ENCODE measurements around the gene AP1B1. TPM values are rescaled to one million over a fixed set of nuclear protein-coding genes. Genes with fewer than 3 reads are reported as not detected.

The AP1B1 gene
- total and polyA plus RNA-seq, 2 donors: 33.0 to 33.2 TPM

GRCh38 chr22:29341849-29342127, 46.6 kb downstream of the AP1B1 start:
- no peaks in the 10 kb centered on the region for H3K9me3 ChIP-seq (ENCODE audit: control insufficient read depth in 2 of 2, insufficient read depth in 1 of 2, low read length in 1 of 2)
- no peaks in the 10 kb centered on the region for H3K4me1 ChIP-seq (ENCODE audit: control insufficient read depth in 2 of 2, insufficient read depth in 2 of 2, low read length in 2 of 2)
- WGBS: 95% methylated on average over 2 of the region's 2 CpGs
- DNase-seq (ENCODE audit: low read depth in 6 of 9, low spot score in 9 of 9): no peak
- H3K27me3 ChIP-seq (ENCODE audit: control insufficient read depth in 2 of 2, insufficient read depth in 1 of 2, low read length in 1 of 2): no peaks in the 10 kb centered on the region
- H3K4me3 ChIP-seq (ENCODE audit: low read length in 2 of 2): no peak overlapping the region
- H3K36me3 ChIP-seq (ENCODE audit: control insufficient read depth in 2 of 2, insufficient read depth in 2 of 2, low read length in 1 of 2): peaks cover 79 to 92% of the 10 kb centered on the region in 2 donors
- H3K27ac ChIP-seq (ENCODE audit: low read depth in 1 of 2, low read length in 1 of 2): no peak overlapping the region

GRCh38 chr22:29341056-29341848, 47.1 kb downstream of the AP1B1 start:
- DNase-seq (ENCODE audit: low read depth in 6 of 9, low spot score in 9 of 9): no peak
- WGBS: 97% methylated on average over 25 of the region's 25 CpGs

GRCh38 chr22:29340566-29340965, 47.8 kb downstream of the AP1B1 start:
- no peaks in the 10 kb centered on the region for H3K27me3 ChIP-seq (ENCODE audit: control insufficient read depth in 2 of 2, insufficient read depth in 1 of 2, low read length in 1 of 2)
- H3K9me3 ChIP-seq (ENCODE audit: control insufficient read depth in 2 of 2, insufficient read depth in 1 of 2, low read length in 1 of 2): no peaks in the 10 kb centered on the region
- no peaks in the 10 kb centered on the region for H3K4me1 ChIP-seq (ENCODE audit: control insufficient read depth in 2 of 2, insufficient read depth in 2 of 2, low read length in 2 of 2)
- H3K36me3 ChIP-seq (ENCODE audit: control insufficient read depth in 2 of 2, insufficient read depth in 2 of 2, low read length in 1 of 2): peaks cover 78 to 93% of the 10 kb centered on the region in 2 donors
- no peak overlapping the region for H3K27ac ChIP-seq (ENCODE audit: low read depth in 1 of 2, low read length in 1 of 2)
- 99% methylated on average over 8 of the region's 8 CpGs for WGBS
- no peak for DNase-seq (ENCODE audit: low read depth in 6 of 9, low spot score in 9 of 9)
- H3K4me3 ChIP-seq (ENCODE audit: low read length in 2 of 2): no peak overlapping the region

More at GRCh38 chr22:29341056-29341848, 47.1 kb downstream of the AP1B1 start:
- peaks cover 78 to 92% of the 10 kb centered on the region in 2 donors for H3K36me3 ChIP-seq (ENCODE audit: control insufficient read depth in 2 of 2, insufficient read depth in 2 of 2, low read length in 1 of 2)
- no peaks in the 10 kb centered on the region for H3K9me3 ChIP-seq (ENCODE audit: control insufficient read depth in 2 of 2, insufficient read depth in 1 of 2, low read length in 1 of 2)
- no peak overlapping the region for H3K4me3 ChIP-seq (ENCODE audit: low read length in 2 of 2)
- H3K4me1 ChIP-seq (ENCODE audit: control insufficient read depth in 2 of 2, insufficient read depth in 2 of 2, low read length in 2 of 2): no peaks in the 10 kb centered on the region
- H3K27me3 ChIP-seq (ENCODE audit: control insufficient read depth in 2 of 2, insufficient read depth in 1 of 2, low read length in 1 of 2): no peaks in the 10 kb centered on the region
- H3K27ac ChIP-seq (ENCODE audit: low read depth in 1 of 2, low read length in 1 of 2): no peak overlapping the region

GRCh38 chr22:29339381-29340235, 48.8 kb downstream of the AP1B1 start:
- 94% methylated on average over 23 of the region's 23 CpGs for WGBS
- Histone ChIP-seq H3K9me3 (ENCODE audit: control insufficient read depth in 2 of 2, insufficient read depth in 1 of 2, low read length in 1 of 2) (no peaks in the 10 kb centered on the region), H3K4me1 (ENCODE audit: control insufficient read depth in 2 of 2, insufficient read depth in 2 of 2, low read length in 2 of 2) (no peaks in the 10 kb centered on the region), H3K36me3 (ENCODE audit: control insufficient read depth in 2 of 2, insufficient read depth in 2 of 2, low read length in 1 of 2) (peaks cover 86 to 99% of the 10 kb centered on the region in 2 donors), H3K27ac (ENCODE audit: low read depth in 1 of 2, low read length in 1 of 2) (no peak overlapping the region), H3K27me3 (ENCODE audit: control insufficient read depth in 2 of 2, insufficient read depth in 1 of 2, low read length in 1 of 2) (no peaks in the 10 kb centered on the region), H3K4me3 (ENCODE audit: low read length in 2 of 2) (no peak overlapping the region)
- no peak for DNase-seq (ENCODE audit: low read depth in 6 of 9, low spot score in 9 of 9)

- Histone ChIP-seq H3K4me1 (ENCODE audit: control insufficient read depth in 2 of 2, insufficient read depth in 2 of 2, low read length in 2 of 2) (no peaks in the 10 kb centered on the region), H3K9me3 (ENCODE audit: control insufficient read depth in 2 of 2, insufficient read depth in 1 of 2, low read length in 1 of 2) (no peaks in the 10 kb centered on the region), H3K27me3 (ENCODE audit: control insufficient read depth in 2 of 2, insufficient read depth in 1 of 2, low read length in 1 of 2) (no peaks in the 10 kb centered on the region), H3K36me3 (ENCODE audit: control insufficient read depth in 2 of 2, insufficient read depth in 2 of 2, low read length in 1 of 2) (peaks cover 82 to 98% of the 10 kb centered on the region in 2 donors), H3K27ac (ENCODE audit: low read depth in 1 of 2, low read length in 1 of 2) (no peak overlapping the region), H3K4me3 (ENCODE audit: low read length in 2 of 2) (no peak overlapping the region)
- 96% methylated on average over 6 of the region's 6 CpGs for WGBS
- DNase-seq (ENCODE audit: low read depth in 6 of 9, low spot score in 9 of 9): no peak
Measured at GRCh38 chr22:29338398-29338797, 50.0 kb downstream of the AP1B1 start.

DNA sequence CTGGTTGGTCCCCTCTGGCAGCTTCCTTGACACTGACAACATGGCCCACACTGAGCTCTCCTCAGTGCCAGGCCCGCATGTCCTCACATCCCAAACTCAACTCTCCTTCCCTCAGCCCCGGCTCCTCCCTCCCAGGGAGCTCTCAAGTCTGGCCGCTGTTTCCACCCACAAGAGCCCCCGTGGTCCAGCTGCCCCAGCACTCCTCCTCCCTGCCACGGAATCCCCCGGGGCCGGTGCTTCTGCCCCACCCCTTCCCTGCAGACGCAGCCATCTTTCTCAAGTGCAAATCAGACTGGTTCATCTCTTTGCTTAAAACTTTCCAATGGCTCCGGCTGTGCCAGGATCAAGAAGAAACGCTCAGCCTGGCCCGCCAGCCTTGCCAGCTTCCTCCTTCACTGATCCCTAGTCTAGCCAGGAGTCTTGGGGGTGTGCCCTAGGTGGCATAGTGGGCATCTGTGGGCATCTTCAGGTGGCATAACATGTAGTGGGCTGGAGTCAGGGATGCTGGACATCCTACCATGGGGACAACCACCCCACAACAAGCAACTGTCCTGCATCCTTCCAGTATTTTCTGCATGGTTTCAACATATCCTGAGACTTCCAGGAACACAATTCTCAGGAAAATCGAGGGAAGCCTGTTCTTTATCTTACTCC, 50.6 kb downstream of the AP1B1 start:
- 92% methylated on average over 12 of the region's 12 CpGs for WGBS
- H3K4me1 ChIP-seq (ENCODE audit: control insufficient read depth in 2 of 2, insufficient read depth in 2 of 2, low read length in 2 of 2): no peaks in the 10 kb centered on the region
- H3K36me3 ChIP-seq (ENCODE audit: control insufficient read depth in 2 of 2, insufficient read depth in 2 of 2, low read length in 1 of 2): peaks cover 80 to 91% of the 10 kb centered on the region in 2 donors
- no peak for DNase-seq (ENCODE audit: low read depth in 6 of 9, low spot score in 9 of 9)
- no peak overlapping the region for H3K27ac ChIP-seq (ENCODE audit: low read depth in 1 of 2, low read length in 1 of 2)
- H3K27me3 ChIP-seq (ENCODE audit: control insufficient read depth in 2 of 2, insufficient read depth in 1 of 2, low read length in 1 of 2): no peaks in the 10 kb centered on the region
- no peaks in the 10 kb centered on the region for H3K9me3 ChIP-seq (ENCODE audit: control insufficient read depth in 2 of 2, insufficient read depth in 1 of 2, low read length in 1 of 2)
- H3K4me3 ChIP-seq (ENCODE audit: low read length in 2 of 2): no peak overlapping the region

GRCh38 chr22:29336751-29337490, 51.4 kb downstream of the AP1B1 start:
- no peak for DNase-seq (ENCODE audit: low read depth in 6 of 9, low spot score in 9 of 9)
- Histone ChIP-seq H3K27ac (ENCODE audit: low read depth in 1 of 2, low read length in 1 of 2) (no peak overlapping the region), H3K4me3 (ENCODE audit: low read length in 2 of 2) (no peak overlapping the region)

DNA sequence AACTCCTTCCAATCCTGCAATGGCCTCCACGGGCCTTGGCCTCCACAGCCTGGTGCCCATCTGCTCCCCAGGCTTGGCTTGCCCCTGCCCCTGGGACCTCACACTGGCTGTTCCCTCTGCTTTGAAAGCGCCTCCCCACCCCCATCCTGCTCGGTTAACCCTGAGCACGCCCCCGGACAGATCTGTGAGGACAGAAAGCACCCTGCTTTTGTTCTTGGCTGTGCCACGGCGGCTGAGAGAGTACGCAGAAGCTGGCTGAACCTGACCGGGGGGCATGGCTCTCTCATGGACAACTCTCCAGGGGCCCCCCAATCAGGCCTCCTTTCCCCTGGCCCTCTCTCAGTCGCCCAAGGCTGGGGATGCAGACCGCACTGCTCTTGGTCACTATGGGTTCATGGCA, 52.7 kb downstream of the AP1B1 start:
- Histone ChIP-seq H3K36me3 (ENCODE audit: control insufficient read depth in 2 of 2, insufficient read depth in 2 of 2, low read length in 1 of 2) (peaks cover 72 to 89% of the 10 kb centered on the region in 2 donors), H3K27me3 (ENCODE audit: control insufficient read depth in 2 of 2, insufficient read depth in 1 of 2, low read length in 1 of 2) (no peaks in the 10 kb centered on the region), H3K27ac (ENCODE audit: low read depth in 1 of 2, low read length in 1 of 2) (no peak overlapping the region), H3K9me3 (ENCODE audit: control insufficient read depth in 2 of 2, insufficient read depth in 1 of 2, low read length in 1 of 2) (no peaks in the 10 kb centered on the region), H3K4me3 (ENCODE audit: low read length in 2 of 2) (no peak overlapping the region), H3K4me1 (ENCODE audit: control insufficient read depth in 2 of 2, insufficient read depth in 2 of 2, low read length in 2 of 2) (no peaks in the 10 kb centered on the region)
- 99% methylated on average over 11 of the region's 11 CpGs for WGBS
- DNase-seq (ENCODE audit: low read depth in 6 of 9, low spot score in 9 of 9): no peak

More at GRCh38 chr22:29336751-29337490, 51.4 kb downstream of the AP1B1 start:
- WGBS: 97% methylated on average over 14 of the region's 14 CpGs
- H3K27me3 ChIP-seq (ENCODE audit: control insufficient read depth in 2 of 2, insufficient read depth in 1 of 2, low read length in 1 of 2): no peaks in the 10 kb centered on the region
- H3K9me3 ChIP-seq (ENCODE audit: control insufficient read depth in 2 of 2, insufficient read depth in 1 of 2, low read length in 1 of 2): no peaks in the 10 kb centered on the region
- no peaks in the 10 kb centered on the region for H3K4me1 ChIP-seq (ENCODE audit: control insufficient read depth in 2 of 2, insufficient read depth in 2 of 2, low read length in 2 of 2)
- H3K36me3 ChIP-seq (ENCODE audit: control insufficient read depth in 2 of 2, insufficient read depth in 2 of 2, low read length in 1 of 2): peaks cover 72 to 89% of the 10 kb centered on the region in 2 donors

Measured in thymus (tissue), 11 donors.